HepG2 (cell line): ENCODE data around the gene MSL3B.

Source experiments
- ELF3 ChIP-seq: IDR thresholded peaks from 2 replicates; pipeline ENCODE4 v1.6.1; 2016; ENCODE audit warnings: missing genetic modification reagents, missing compliant biosample characterization
- ELF4 ChIP-seq: sonication (generic); formaldehyde crosslinking; IDR thresholded peaks from 2 replicates; pipeline ENCODE4 v1.5.0; 2020; ENCODE audit warnings: missing genetic modification reagents, mild to moderate bottlenecking, moderate library complexity, borderline replicate concordance
- ERF ChIP-seq: IDR thresholded peaks from 2 replicates; pipeline ENCODE4 v1.6.1; 2018; ENCODE audit warnings: missing biosample characterization, missing genetic modification reagents
- GABPB1 ChIP-seq: IDR thresholded peaks from 2 replicates; pipeline ENCODE4 v1.6.1; 2016; ENCODE audit warnings: mild to moderate bottlenecking, missing genetic modification reagents, moderate library complexity, missing compliant biosample characterization
- HMGA1 ChIP-seq: sonication (generic); formaldehyde crosslinking; conservative IDR thresholded peaks from 2 replicates; pipeline ENCODE4 v1.4.0; 2020; ENCODE audit warnings: missing genetic modification reagents
- HOXA9 ChIP-seq: sonication (generic); formaldehyde crosslinking; IDR thresholded peaks from 2 replicates; pipeline ENCODE4 v1.8.1; 2022; ENCODE audit warnings: missing genetic modification reagents, mild to moderate bottlenecking, moderate library complexity, borderline replicate concordance
- KDM2A ChIP-seq: sonication (generic); formaldehyde crosslinking; IDR thresholded peaks from 2 replicates; pipeline ENCODE4 v1.4.0; 2020; ENCODE audit warnings: low read depth, missing genetic modification reagents, borderline replicate concordance
- MED13 ChIP-seq: sonication (generic); formaldehyde crosslinking; IDR thresholded peaks from 2 replicates; pipeline ENCODE4 v1.5.0; 2020; ENCODE audit warnings: missing genetic modification reagents
- NFAT5 ChIP-seq: sonication (generic); formaldehyde crosslinking; IDR thresholded peaks from 2 replicates; pipeline ENCODE4 v1.4.0; 2020; ENCODE audit warnings: missing genetic modification reagents
- SETDB1 ChIP-seq: sonication (generic); formaldehyde crosslinking; IDR thresholded peaks from 2 replicates; pipeline ENCODE4 v1.5.1; 2020; ENCODE audit warnings: missing genetic modification reagents, mild to moderate bottlenecking, borderline replicate concordance
- SMYD3 ChIP-seq: sonication (generic); formaldehyde crosslinking; IDR thresholded peaks from 2 replicates; pipeline ENCODE4 v1.8.1; 2023; ENCODE audit warnings: mild to moderate bottlenecking, missing genetic modification reagents
- TEAD2 ChIP-seq: sonication (generic); formaldehyde crosslinking; IDR thresholded peaks from 2 replicates; pipeline ENCODE4 v1.9.0; 2021; ENCODE audit warnings: missing genetic modification reagents
- XBP1 ChIP-seq: sonication (generic); formaldehyde crosslinking; IDR thresholded peaks from 2 replicates; pipeline ENCODE4 v1.5.0; 2020; ENCODE audit warnings: missing genetic modification reagents
- XRCC5 ChIP-seq: fragments of 200-400 bp; formaldehyde crosslinking; optimal IDR thresholded peaks from 2 replicates; pipeline ENCODE3; 2017; ENCODE audit warnings: mild to moderate bottlenecking, low read length
- ZBTB44 ChIP-seq: sonication (generic); formaldehyde crosslinking; IDR thresholded peaks from 2 replicates; pipeline ENCODE4 v1.4.0; 2020; ENCODE audit warnings: missing genetic modification reagents
- ZNF207 ChIP-seq: fragments of 450-650 bp; IDR thresholded peaks from 2 replicates; pipeline ENCODE4 v1.6.1; 2016; ENCODE audit warnings: antibody characterized with exemption, borderline replicate concordance
- ZNF225 ChIP-seq: sonication (generic); formaldehyde crosslinking; IDR thresholded peaks from 2 replicates; pipeline ENCODE4 v1.4.0; 2020; ENCODE audit warnings: mild to moderate bottlenecking, missing genetic modification reagents
- ZNF232 ChIP-seq: sonication (generic); formaldehyde crosslinking; IDR thresholded peaks from 2 replicates; pipeline ENCODE4 v1.4.0; 2020; ENCODE audit warnings: missing genetic modification reagents, borderline replicate concordance
- ZNF296 ChIP-seq: sonication (generic); formaldehyde crosslinking; conservative IDR thresholded peaks from 2 replicates; pipeline ENCODE4 v1.5.0; 2020; ENCODE audit warnings: mild to moderate bottlenecking, missing genetic modification reagents
- ZNF335 ChIP-seq: sonication (generic); formaldehyde crosslinking; IDR thresholded peaks from 2 replicates; pipeline ENCODE4 v1.4.0; 2020; ENCODE audit warnings: missing genetic modification reagents
- ZNF616 ChIP-seq: sonication (generic); formaldehyde crosslinking; IDR thresholded peaks from 2 replicates; pipeline ENCODE4 v1.5.0; 2020; ENCODE audit warnings: low read depth, mild to moderate bottlenecking, missing genetic modification reagents
- ZNF709 ChIP-seq: sonication (generic); formaldehyde crosslinking; IDR thresholded peaks from 2 replicates; pipeline ENCODE4 v1.5.0; 2020; ENCODE audit warnings: mild to moderate bottlenecking, missing genetic modification reagents
- ZNF777 ChIP-seq: sonication (generic); formaldehyde crosslinking; IDR thresholded peaks from 2 replicates; pipeline ENCODE4 v1.4.0; 2020; ENCODE audit warnings: missing genetic modification reagents
- ZNF788 ChIP-seq: sonication (generic); formaldehyde crosslinking; IDR thresholded peaks from 2 replicates; pipeline ENCODE4 v1.5.0; 2020; ENCODE audit warnings: mild to moderate bottlenecking, missing genetic modification reagents, borderline replicate concordance
- ZNF816 ChIP-seq: sonication (generic); formaldehyde crosslinking; IDR thresholded peaks from 2 replicates; pipeline ENCODE4 v1.8.0; 2022; ENCODE audit warnings: missing genetic modification reagents, mild to moderate bottlenecking, borderline replicate concordance

MSL3B gene

DNA sequence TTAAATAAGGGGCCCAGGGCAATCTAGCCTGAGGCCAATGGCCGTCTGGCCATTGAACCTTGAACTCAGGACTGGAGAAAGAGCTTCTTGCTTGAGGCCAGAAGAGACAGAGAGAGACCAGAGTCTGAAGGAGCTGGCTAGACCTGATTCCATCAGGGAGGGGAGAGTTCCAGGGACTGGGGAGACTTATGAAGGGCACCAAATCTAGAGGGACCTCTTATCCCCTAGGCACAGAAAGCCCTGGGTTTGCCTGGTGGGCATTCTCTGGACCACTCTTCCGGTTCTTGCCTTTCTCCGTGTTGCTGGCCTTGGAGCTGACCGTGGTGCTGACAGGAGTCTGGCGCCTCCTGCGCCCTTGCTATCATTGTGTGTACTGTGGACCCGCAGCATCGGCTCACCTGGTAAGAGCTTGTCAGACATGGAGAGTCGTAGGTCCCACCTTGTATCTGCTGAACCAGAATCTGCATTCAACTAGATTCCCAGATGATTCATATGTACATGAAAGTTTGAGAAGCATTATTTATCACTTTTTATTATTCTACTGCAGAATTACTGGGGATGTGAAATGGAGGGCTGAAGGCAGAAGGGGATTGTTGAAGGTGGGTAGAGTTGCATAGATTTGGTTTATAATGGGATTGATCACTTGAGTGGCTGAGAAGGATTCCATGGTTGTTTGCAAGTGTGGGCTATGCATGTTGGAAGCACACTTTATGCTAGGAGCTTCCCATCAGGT is 44.7 kb upstream of the MSL3B start (continued):
- TF ChIP-seq ELF3 (CRISPR knock-in tag), result peak; percentile 61; the same call in 1 of the 2 replicates
- TF ChIP-seq KDM2A (CRISPR knock-in tag), result peak; percentile 65; the same call in 1 of the 2 replicates
- no peak for TF ChIP-seq HMGA1
- 0 out of 2 replicates have a peak, but pooled peaks have one; percentile 38 for TF ChIP-seq ZNF777 (CRISPR knock-in tag)
- TF ChIP-seq HOXA9 (CRISPR knock-in tag), result peak; percentile 63; the same call in 1 of the 2 replicates
- TF ChIP-seq GABPB1 (CRISPR knock-in tag), result 0 out of 2 replicates have a peak, but pooled peaks have one; percentile 38
- TF ChIP-seq ZNF296 (CRISPR knock-in tag), result no peak
- TF ChIP-seq ZNF709 (CRISPR knock-in tag), result peak; percentile 49; the same call in 1 of the 2 replicates
- peak; percentile 86; the same call in 1 of the 2 replicates for TF ChIP-seq ZBTB44
- no peak for TF ChIP-seq ZNF225 (CRISPR knock-in tag)
- TF ChIP-seq MED13 (CRISPR knock-in tag), result 0 out of 2 replicates have a peak, but pooled peaks have one; percentile 50
- peak; percentile 68; the same call in 1 of the 2 replicates for TF ChIP-seq ZNF335 (CRISPR knock-in tag)
- TF ChIP-seq ERF (CRISPR knock-in tag), result peak; percentile 64
- 0 out of 2 replicates have a peak, but pooled peaks have one; percentile 67 for TF ChIP-seq SMYD3 (CRISPR knock-in tag)
- 0 out of 2 replicates have a peak, but pooled peaks have one; percentile 61 for TF ChIP-seq TEAD2
- TF ChIP-seq ZNF616 (CRISPR knock-in tag), result peak; percentile 35; the same call in 1 of the 2 replicates
- TF ChIP-seq ZNF788, result peak; percentile 45; the same call in 1 of the 2 replicates
- no peak for TF ChIP-seq ELF4 (CRISPR knock-in tag)
- TF ChIP-seq ZNF816 (CRISPR knock-in tag), result no peak
- TF ChIP-seq NFAT5, result 0 out of 2 replicates have a peak, but pooled peaks have one; percentile 64
- no peak for TF ChIP-seq SETDB1
- peak; percentile 67 for TF ChIP-seq XRCC5
- peak; percentile 28; the same call in 1 of the 2 replicates for TF ChIP-seq XBP1 (CRISPR knock-in tag)
- peak; percentile 91; the same call in 1 of the 2 replicates for TF ChIP-seq ZNF232 (CRISPR knock-in tag)
- no peak for TF ChIP-seq ZNF207
